A673 (cell line): Measurements from ENCODE around the gene GCC2. TPM values are rescaled to one million over a fixed set of nuclear protein-coding genes. Genes with fewer than 3 reads are reported as not detected.
"Not testable (repeated sequence)": the region's sequence is repeated elsewhere in the genome, so short reads cannot be mapped to it uniquely, and the experiment has no call there.

Experiments used
- BruUV-seq: library from RNA; stranded (reverse); fragments of 400-500 nt; replicated peaks from 2 replicates; lab custom pipeline; 2021; lab: Mats Ljungman, UMichigan
- CTCF ChIA-PET: fragments of 300-600 bp; sonication (Branson Sonifier 250); formaldehyde crosslinking; loops from one replicate; lab custom pipeline; 2022; ENCODE audit warnings: antibody characterized with exemption; lab: Charles Lee
- POLR2A ChIA-PET: fragments of 300-600 bp; sonication (Branson Sonifier 250); formaldehyde crosslinking; loops from one replicate; lab custom pipeline; 2022; ENCODE audit warnings: antibody characterized with exemption; ENCODE audit not compliant: low non-redundant PET; lab: Charles Lee
- DNase-seq: peaks from one replicate; pipeline ENCODE4 v3.0.0-alpha.2; 2015; ENCODE audit warnings: low spot score
- H3K27ac ChIP-seq: fragments of 200-600 bp; sonication (generic); 2 replicates; pipeline ENCODE4 v1.5.1; 2016; ENCODE audit warnings: mixed run types, low read depth, mild to moderate bottlenecking, mixed read lengths, antibody characterized with exemption, low read length; ENCODE audit not compliant: poor library complexity, severe bottlenecking
- H3K27me3 ChIP-seq: fragments of 200-600 bp; sonication (generic); replicated peaks from 2 replicates; pipeline ENCODE4 v1.6.1; 2017; ENCODE audit warnings: mixed run types, low read depth, mild to moderate bottlenecking, mixed read lengths, antibody characterized with exemption, low read length; ENCODE audit not compliant: insufficient read depth, poor library complexity
- H3K36me3 ChIP-seq: fragments of 200-600 bp; sonication (generic); 2 replicates; pipeline ENCODE4 v1.6.1; 2016; ENCODE audit warnings: mixed run types, mild to moderate bottlenecking, mixed read lengths, antibody characterized with exemption, low read length; ENCODE audit not compliant: insufficient read depth, poor library complexity, severe bottlenecking
- H3K4me1 ChIP-seq: fragments of 200-600 bp; sonication (generic); 2 replicates; pipeline ENCODE4 v1.6.1; 2017; ENCODE audit warnings: mixed run types, mild to moderate bottlenecking, mixed read lengths, antibody characterized with exemption, low read length; ENCODE audit not compliant: insufficient read depth, poor library complexity, severe bottlenecking
- H3K4me3 ChIP-seq: fragments of 200-600 bp; sonication (generic); 2 replicates; pipeline ENCODE4 v1.5.1; 2016; ENCODE audit warnings: low read depth, mixed run types, mild to moderate bottlenecking, mixed read lengths, low read length; ENCODE audit not compliant: poor library complexity, severe bottlenecking
- H3K9me3 ChIP-seq: fragments of 200-600 bp; sonication (generic); 2 replicates; pipeline ENCODE4 v1.6.1; 2016; ENCODE audit warnings: mixed run types, low read depth, mild to moderate bottlenecking, mixed read lengths, antibody characterized with exemption, low read length; ENCODE audit not compliant: poor library complexity, severe bottlenecking
- CTCF ChIP-seq: fragments of 300-800, 200-600 bp; sonication (generic); conservative IDR thresholded peaks from 2 replicates; pipeline ENCODE4 v1.5.1; 2017; ENCODE audit warnings: low read depth, mild to moderate bottlenecking, antibody characterized with exemption, low read length, moderate library complexity, mixed read lengths
- EZH2 ChIP-seq: fragments of 200-600 bp; sonication (generic); IDR thresholded peaks from 2 replicates; pipeline ENCODE4 v1.6.1; 2017; ENCODE audit warnings: borderline replicate concordance, low read depth, mild to moderate bottlenecking, mixed read lengths, antibody characterized with exemption, low read length; ENCODE audit not compliant: poor library complexity, severe bottlenecking
- intact Hi-C: fragments of 100-400 bp; cut with micrococcal nuclease; formaldehyde crosslinking; loops from one replicate; pipeline ENCODE4 v1.10.0; 2022; ENCODE audit not compliant: unreplicated experiment
- total RNA-seq: library from RNA; stranded (reverse); gene quantifications from 2 replicates; pipeline ENCODE4 v1.2.3, GENCODE V29; 2021

Gene GCC2
- total RNA-seq, 1 experiment from 2014 or later = 25.4 TPM

- intact Hi-C loops = no loop called here
- no peak overlapping the region for H3K4me3 ChIP-seq
- no peaks in the 10 kb centered on the region for H3K27me3 ChIP-seq
- BruUV-seq = no TSS peak
- H3K9me3 ChIP-seq = no peaks in the 10 kb centered on the region
- no peak for DNase-seq
- ChIA-PET CTCF (no interaction called here), POLR2A (no interaction called here)
- no peak for TF ChIP-seq CTCF
- TF ChIP-seq EZH2 = no peak
- H3K36me3 ChIP-seq = no peaks in the 10 kb centered on the region
- H3K27ac ChIP-seq = no peak overlapping the region
- peaks cover 6% of the 10 kb centered on the region for H3K4me1 ChIP-seq
These were observed 106.6 kb downstream of the GCC2 start for GRCh38 chr2:108555572-108555971.

GRCh38 chr2:108556581-108556980, 107.6 kb downstream of the GCC2 start:
- H3K4me1 ChIP-seq, DNase-seq, CTCF ChIA-PET, H3K36me3 ChIP-seq, H3K4me3 ChIP-seq, POLR2A ChIA-PET, H3K27me3 ChIP-seq, BruUV-seq, H3K27ac ChIP-seq, H3K9me3 ChIP-seq: not testable (repeated sequence)
- intact Hi-C loops = loop anchor here (1.0 kb wide), 1 partner anchor 45 kb away; no protein-coding TSS in a partner anchor

Other genes with a start within 250 kb of the GCC2 start
- not detected in 2 replicates for gene SULT1C3, start 209.2 kb upstream of the GCC2 start, total RNA-seq
- not detected in 2 replicates for gene SULT1C2, start 160.3 kb upstream of the GCC2 start, total RNA-seq
- gene SULT1C4, start 71.3 kb upstream of the GCC2 start, total RNA-seq = not detected in 2 replicates
- gene LIMS1, start 85.3 kb downstream of the GCC2 start, total RNA-seq = 42.9 and 43.9 TPM in 2 replicates